ENCODE results near the gene LYPLA2. TPM values are rescaled to one million over a fixed set of nuclear protein-coding genes. Genes with fewer than 3 reads are reported as not detected.

The LYPLA2 gene
- total RNA-seq, 2 experiments from 2014 or later, result 84.2 to 88.2 TPM

Other genes starting within 250 kb of the LYPLA2 start
- gene ID3, start 231.6 kb upstream of the LYPLA2 start, total RNA-seq, result 10 to 100 TPM; 31.4 to 34.4 TPM
- gene RPL11, start 99.3 kb upstream of the LYPLA2 start, total RNA-seq, result 1,000 to 10,000 TPM; 1,096 to 1,128 TPM
- gene ELOA, start 47.7 kb upstream of the LYPLA2 start, total RNA-seq, result 10 to 100 TPM; 29.2 to 31.0 TPM
- gene PITHD1, start 12.7 kb upstream of the LYPLA2 start, total RNA-seq, result 10 to 100 TPM; 62.3 to 67.9 TPM
- 10 to 100 TPM; 27.6 to 31.9 TPM for gene GALE, start 9.6 kb downstream of the LYPLA2 start, total RNA-seq
- 10 to 100 TPM; 24.9 to 27.1 TPM for gene HMGCL, start 34.3 kb downstream of the LYPLA2 start, total RNA-seq
- gene FUCA1, start 77.1 kb downstream of the LYPLA2 start, total RNA-seq, result 1 to 10 TPM; 7.1 to 7.3 TPM
- 1 to 10 TPM; 3.4 to 3.7 TPM for gene CNR2, start 122.2 kb downstream of the LYPLA2 start, total RNA-seq
- 100 to 1,000 TPM; 129 to 134 TPM for gene PNRC2, start 168.7 kb downstream of the LYPLA2 start, total RNA-seq
- 100 to 1,000 TPM; 223 to 228 TPM for gene SRSF10, start 189.2 kb downstream of the LYPLA2 start, total RNA-seq